Effector CD8-positive, alpha-beta T cell (primary cell): ENCODE results near the gene ODF2.
"Not testable (repeated sequence)": the region's sequence is repeated elsewhere in the genome, so short reads cannot be mapped to it uniquely, and the experiment has no call there.

Experiments
- DNase-seq: peaks from one replicate; lab custom pipeline; 2025; lab: John Stamatoyannopoulos, UW
- total RNA-seq, 4 experiments: gene quantifications; one replicate each; lab custom pipeline; 2026; lab: John Stamatoyannopoulos, UW

Gene ODF2
- total RNA-seq: 94.3 to 102 (median 97.9) reads per million in 4 experiments

GRCh38 chr9:128455849-128456612 lies at the start of gene ODF2:
TSS of gene ODF2 (plus strand) at chr9:128456006. CDS start at chr9:128456092, 86 bp downstream.
- DNase-seq: peak; percentile 98

GRCh38 chr9:128406848-128407391 lies 48.9 kb upstream of the ODF2 start:
- no peak for DNase-seq

- DNase-seq: no peak
Measured at GRCh38 chr9:128408963-128409431, 46.8 kb upstream of the ODF2 start.

- DNase-seq: no peak
Measured at GRCh38 chr9:128409450-128409849, 46.4 kb upstream of the ODF2 start.

GRCh38 chr9:128409978-128410377 lies 45.8 kb upstream of the ODF2 start:
- DNase-seq: no peak

GRCh38 chr9:128411364-128412119 lies 44.3 kb upstream of the ODF2 start:
- DNase-seq: no peak

- DNase-seq: peak; percentile 18
Measured at GRCh38 chr9:128412120-128412790, 43.6 kb upstream of the ODF2 start.

- not testable (repeated sequence) for DNase-seq
Measured at GRCh38 chr9:128413728-128414127, 42.1 kb upstream of the ODF2 start.

- DNase-seq: no peak
Measured at GRCh38 chr9:128414461-128414860, 41.3 kb upstream of the ODF2 start.

- DNase-seq: no peak
Measured at GRCh38 chr9:128415281-128415680, 40.5 kb upstream of the ODF2 start.

- no peak for DNase-seq
Measured at GRCh38 chr9:128416014-128416413, 39.8 kb upstream of the ODF2 start.

GRCh38 chr9:128416432-128417019 lies 39.3 kb upstream of the ODF2 start:
- DNase-seq: no peak

GRCh38 chr9:128419061-128419925 lies 36.5 kb upstream of the ODF2 start:
- no peak for DNase-seq

GRCh38 chr9:128420060-128420650 lies 35.7 kb upstream of the ODF2 start:
- peak; percentile 46 for DNase-seq

GRCh38 chr9:128420651-128421481 lies 34.9 kb upstream of the ODF2 start, which contains the start of gene CERCAM:
TSS of gene CERCAM (plus strand) at chr9:128420857. CDS start at chr9:128420878, 21 bp downstream.
- peak; percentile 39 for DNase-seq

- DNase-seq: no peak
Measured at GRCh38 chr9:128421482-128421996, 34.3 kb upstream of the ODF2 start.

- not testable (repeated sequence) for DNase-seq
Measured at GRCh38 chr9:128422022-128422782, 33.6 kb upstream of the ODF2 start.

GRCh38 chr9:128422783-128423150 lies 33.0 kb upstream of the ODF2 start:
- DNase-seq: no peak
